H1 (cell line): ENCODE results near the gene ARHGAP5. TPM values are rescaled to one million over a fixed set of nuclear protein-coding genes. Genes with fewer than 3 reads are reported as not detected.

Source experiments
- ATF2 ChIP-seq: IDR thresholded peaks from 2 replicates; pipeline ENCODE4 v1.6.1; 2012; ENCODE audit warnings: low read length, inconsistent platforms
- CREB1 ChIP-seq: IDR thresholded peaks from 2 replicates; pipeline ENCODE4 v1.6.1; 2012; ENCODE audit warnings: inconsistent platforms
- GTF2F1 ChIP-seq: IDR thresholded peaks from 2 replicates; pipeline ENCODE4 v1.6.1; 2012; ENCODE audit warnings: low read depth, low read length, improper control_type of control experiment, borderline replicate concordance
- RXRA ChIP-seq: IDR thresholded peaks from 2 replicates; pipeline ENCODE4 v1.6.1; 2011; ENCODE audit warnings: low read depth, mild to moderate bottlenecking, low read length, moderate library complexity; ENCODE audit not compliant: insufficient read depth
- SIN3A ChIP-seq, 2 experiments: IDR thresholded peaks in 1 of 2; conservative IDR thresholded peaks in 1 of 2; 2 replicates each; pipeline ENCODE4 v1.6.1; 2011 to 2012; ENCODE audit warnings: low read length in 2 of 2, improper control_type of control experiment in 1 of 2, low read depth in 1 of 2, mild to moderate bottlenecking in 1 of 2
- SUZ12 ChIP-seq: fragments of 200-600 bp; sonication (generic); IDR thresholded peaks from 2 replicates; pipeline ENCODE4 v1.6.1; 2012; ENCODE audit warnings: mild to moderate bottlenecking, inconsistent platforms, low read length, moderate library complexity, mixed read lengths
- USF2 ChIP-seq: IDR thresholded peaks from 2 replicates; pipeline ENCODE4 v1.6.1; 2011; ENCODE audit warnings: low read length, improper control_type of control experiment
- polyA plus RNA-seq, 7 experiments: library from polyadenylated mRNA; depleted of rRNA in 3 of 7; stranded (reverse) in 5 of 7; unstranded in 2 of 7; fragments of >200 nt in 5 of 7; fragments of 200-250 nt in 2 of 7; gene quantifications; 1 replicate in 5 of 7; 2 replicates in 1 of 7; 4 replicates in 1 of 7; pipeline versions ENCODE4 v1.2.1 to v1.2.3, GENCODE V29; 2011 to 2013; ENCODE audit warnings: missing spikeins in 2 of 7, mixed read lengths in 2 of 7
- total RNA-seq: library from RNA; stranded (reverse); fragmentation: NEBNext Ultra II Directional; extraction: Animal tissue kit (Norgen Biotek cat#: 25700); gene quantifications from 2 replicates; pipeline ENCODE4 v1.2.1, GENCODE V29; 2021

Gene ARHGAP5
- total and polyA plus RNA-seq, 2 of the 8 experiments (the other 6 are each of a cell fraction or from before 2014, with no cell fraction given), result 7.8 to 77.3 TPM

- TF ChIP-seq SUZ12 (no peak), SIN3A (conservative IDR thresholded peaks at IDR 0.05 in 1 of 2, IDR thresholded peaks at IDR 0.05 in 1 of 2; ENCODE audit: low read depth in 1 of 2, low read length in 2 of 2) (no peak), ATF2 (no peak), CREB1 (no peak), GTF2F1 (no peak), RXRA (no peak), USF2 (no peak)
Measured at GRCh38 chr14:32142754-32143437, 65.8 kb downstream of the ARHGAP5 start (continued).
